AG09309 (cell line): ENCODE measurements around the gene ESYT1.
A peak's percentile ranks its signal among the peaks of the same experiment; 100 is the strongest.
"Not testable (repeated sequence)": the region's sequence is repeated elsewhere in the genome, so short reads cannot be mapped to it uniquely, and the experiment has no call there.

Experiments used
- DNase-seq: peaks from one replicate; pipeline ENCODE4 v3.0.0-alpha.2; 2010; ENCODE audit warnings: low read depth
- H3K4me3 ChIP-seq: 2 replicates; pipeline ENCODE4 v1.5.1; 2011; ENCODE audit warnings: mild to moderate bottlenecking, low read depth, low read length, moderate library complexity; ENCODE audit not compliant: control insufficient read depth
- TF ChIP-seq, protein P1 (sequence below): IDR thresholded peaks from 2 replicates; pipeline ENCODE4 v1.5.1; 2011; ENCODE audit warnings: mild to moderate bottlenecking, low read depth, low read length, inconsistent platforms; ENCODE audit not compliant: insufficient read depth, control insufficient read depth; ENCODE audit errors: missing control alignments

Gene ESYT1

DNA sequence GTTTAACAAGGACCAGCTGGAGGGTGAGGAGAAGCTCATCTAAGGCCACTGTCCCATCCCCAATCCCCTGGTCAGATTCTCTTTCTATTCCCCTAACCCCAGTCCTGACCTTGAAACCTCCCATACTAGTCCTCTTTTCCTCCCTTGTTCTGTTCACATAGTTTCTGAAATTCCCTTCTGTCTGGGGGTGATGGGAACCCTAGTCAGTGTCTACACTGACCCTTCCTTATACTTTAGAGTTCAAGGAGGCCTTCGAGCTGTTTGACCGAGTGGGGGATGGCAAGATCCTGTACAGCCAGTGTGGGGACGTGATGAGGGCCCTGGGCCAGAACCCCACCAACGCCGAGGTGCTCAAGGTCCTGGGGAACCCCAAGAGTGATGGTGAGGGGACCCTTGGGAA, 26.8 kb downstream of the ESYT1 start:
- TF ChIP-seq, protein P1, sequence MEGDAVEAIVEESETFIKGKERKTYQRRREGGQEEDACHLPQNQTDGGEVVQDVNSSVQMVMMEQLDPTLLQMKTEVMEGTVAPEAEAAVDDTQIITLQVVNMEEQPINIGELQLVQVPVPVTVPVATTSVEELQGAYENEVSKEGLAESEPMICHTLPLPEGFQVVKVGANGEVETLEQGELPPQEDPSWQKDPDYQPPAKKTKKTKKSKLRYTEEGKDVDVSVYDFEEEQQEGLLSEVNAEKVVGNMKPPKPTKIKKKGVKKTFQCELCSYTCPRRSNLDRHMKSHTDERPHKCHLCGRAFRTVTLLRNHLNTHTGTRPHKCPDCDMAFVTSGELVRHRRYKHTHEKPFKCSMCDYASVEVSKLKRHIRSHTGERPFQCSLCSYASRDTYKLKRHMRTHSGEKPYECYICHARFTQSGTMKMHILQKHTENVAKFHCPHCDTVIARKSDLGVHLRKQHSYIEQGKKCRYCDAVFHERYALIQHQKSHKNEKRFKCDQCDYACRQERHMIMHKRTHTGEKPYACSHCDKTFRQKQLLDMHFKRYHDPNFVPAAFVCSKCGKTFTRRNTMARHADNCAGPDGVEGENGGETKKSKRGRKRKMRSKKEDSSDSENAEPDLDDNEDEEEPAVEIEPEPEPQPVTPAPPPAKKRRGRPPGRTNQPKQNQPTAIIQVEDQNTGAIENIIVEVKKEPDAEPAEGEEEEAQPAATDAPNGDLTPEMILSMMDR: no peak
- DNase-seq: no peak
- H3K4me3 ChIP-seq: no peak overlapping the region

DNA sequence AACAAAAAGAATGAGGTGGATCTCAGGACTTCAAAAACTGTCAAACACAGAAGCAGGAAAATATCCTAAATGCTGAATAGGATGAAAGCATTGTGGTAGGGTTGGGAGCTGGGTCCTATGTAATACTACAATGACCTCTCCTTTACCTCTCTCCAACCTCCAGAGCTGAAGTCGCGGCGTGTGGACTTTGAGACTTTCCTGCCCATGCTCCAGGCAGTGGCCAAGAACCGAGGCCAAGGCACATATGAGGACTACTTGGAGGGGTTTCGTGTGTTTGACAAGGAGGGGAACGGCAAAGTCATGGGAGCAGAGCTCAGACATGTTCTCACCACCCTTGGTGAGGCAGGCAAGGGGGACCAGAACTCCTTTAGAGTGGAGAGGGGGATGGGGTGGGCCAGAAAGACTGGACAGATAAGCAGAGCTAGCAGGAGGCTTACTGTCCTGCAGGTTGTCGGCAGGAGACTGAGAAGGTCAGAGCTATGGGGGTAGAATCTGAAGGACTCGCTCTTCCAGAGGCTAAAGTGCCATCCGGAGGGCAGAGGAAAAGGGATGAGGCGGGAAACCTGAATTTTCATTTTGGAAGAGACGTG, 27.3 kb downstream of the ESYT1 start:
- no peak overlapping the region for H3K4me3 ChIP-seq
- TF ChIP-seq, protein P1: no peak
- no peak for DNase-seq

DNA sequence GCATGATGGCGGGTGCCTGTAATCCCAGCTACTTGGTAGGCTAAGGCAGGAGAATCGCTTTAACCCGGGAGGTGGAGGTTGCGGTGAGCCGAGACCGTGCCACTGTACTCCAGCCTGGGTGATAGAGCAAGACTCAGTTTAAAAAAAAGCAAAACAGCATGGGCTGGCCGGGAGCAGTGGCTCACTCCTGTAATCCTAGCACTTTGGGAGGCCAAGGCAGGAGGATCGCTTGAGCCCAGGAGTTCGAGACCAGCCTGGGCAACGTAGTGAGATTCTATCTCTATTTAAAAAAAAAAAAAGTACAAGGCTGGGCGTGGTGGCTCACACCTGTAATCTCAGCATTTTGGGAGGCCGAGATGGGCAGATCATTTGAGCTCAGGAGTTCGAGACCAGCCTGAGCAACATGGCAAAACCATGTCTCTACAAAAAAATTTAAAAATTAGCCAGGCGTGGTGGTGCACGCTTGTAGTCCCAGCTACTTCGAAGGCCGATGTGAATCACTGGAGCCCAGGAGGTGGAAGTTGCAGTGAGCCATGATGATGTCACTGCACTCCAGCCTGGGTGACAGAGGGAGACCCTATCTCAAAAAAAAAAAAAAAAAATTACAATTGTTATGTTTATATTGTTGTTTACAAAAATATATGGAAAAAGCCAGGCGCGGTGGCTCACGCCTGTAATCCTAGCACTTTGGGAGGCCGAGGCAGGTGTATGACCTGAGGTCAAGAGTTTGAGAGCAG, 28.6 kb downstream of the ESYT1 start:
- peak overlapping the region; percentile 62; the same call in 1 of the 2 replicates for H3K4me3 ChIP-seq
- DNase-seq: not testable (repeated sequence)

DNA sequence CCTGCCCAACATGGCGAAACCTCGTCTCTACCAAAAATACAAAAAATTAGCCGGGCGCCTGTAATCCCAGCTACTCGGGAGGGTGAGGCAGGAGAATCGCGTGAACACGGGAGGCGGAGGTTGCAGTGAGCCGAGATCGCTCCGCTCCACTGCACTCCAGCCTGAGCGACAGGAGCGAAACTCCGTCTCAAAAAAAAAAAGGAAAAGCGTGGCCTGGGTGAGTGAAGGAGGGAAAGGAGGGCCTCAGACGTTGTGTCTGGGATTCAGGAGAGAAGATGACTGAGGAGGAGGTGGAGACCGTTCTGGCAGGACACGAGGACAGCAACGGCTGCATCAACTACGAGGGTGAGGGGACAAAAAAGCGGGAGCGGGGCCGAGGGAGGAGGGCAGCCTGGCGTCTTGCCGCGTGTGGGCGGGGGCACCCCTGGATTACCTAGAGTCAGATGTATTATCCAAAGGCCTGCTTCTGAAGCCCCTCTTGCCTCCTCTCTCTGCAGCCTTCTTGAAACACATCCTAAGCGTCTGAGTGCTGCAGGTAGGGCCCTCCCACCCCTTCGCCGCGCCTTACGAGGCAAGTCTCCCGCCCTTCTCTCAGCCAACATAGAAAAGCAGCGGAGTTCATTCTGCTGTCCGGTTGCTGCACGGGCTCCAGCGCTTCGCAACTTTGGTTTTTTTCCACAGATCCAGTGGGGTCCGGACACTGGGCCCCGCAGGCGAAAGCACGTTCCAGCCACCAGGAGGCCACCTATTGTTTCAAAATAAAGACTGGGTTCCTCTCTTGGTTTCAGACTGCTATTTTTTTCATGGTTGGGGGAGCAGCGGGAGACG, 29.3 kb downstream of the ESYT1 start:
- TF ChIP-seq, protein P1: peak; percentile 70
- H3K4me3 ChIP-seq: peak overlapping the region; percentile 62
- peak; percentile 46 for DNase-seq

DNA sequence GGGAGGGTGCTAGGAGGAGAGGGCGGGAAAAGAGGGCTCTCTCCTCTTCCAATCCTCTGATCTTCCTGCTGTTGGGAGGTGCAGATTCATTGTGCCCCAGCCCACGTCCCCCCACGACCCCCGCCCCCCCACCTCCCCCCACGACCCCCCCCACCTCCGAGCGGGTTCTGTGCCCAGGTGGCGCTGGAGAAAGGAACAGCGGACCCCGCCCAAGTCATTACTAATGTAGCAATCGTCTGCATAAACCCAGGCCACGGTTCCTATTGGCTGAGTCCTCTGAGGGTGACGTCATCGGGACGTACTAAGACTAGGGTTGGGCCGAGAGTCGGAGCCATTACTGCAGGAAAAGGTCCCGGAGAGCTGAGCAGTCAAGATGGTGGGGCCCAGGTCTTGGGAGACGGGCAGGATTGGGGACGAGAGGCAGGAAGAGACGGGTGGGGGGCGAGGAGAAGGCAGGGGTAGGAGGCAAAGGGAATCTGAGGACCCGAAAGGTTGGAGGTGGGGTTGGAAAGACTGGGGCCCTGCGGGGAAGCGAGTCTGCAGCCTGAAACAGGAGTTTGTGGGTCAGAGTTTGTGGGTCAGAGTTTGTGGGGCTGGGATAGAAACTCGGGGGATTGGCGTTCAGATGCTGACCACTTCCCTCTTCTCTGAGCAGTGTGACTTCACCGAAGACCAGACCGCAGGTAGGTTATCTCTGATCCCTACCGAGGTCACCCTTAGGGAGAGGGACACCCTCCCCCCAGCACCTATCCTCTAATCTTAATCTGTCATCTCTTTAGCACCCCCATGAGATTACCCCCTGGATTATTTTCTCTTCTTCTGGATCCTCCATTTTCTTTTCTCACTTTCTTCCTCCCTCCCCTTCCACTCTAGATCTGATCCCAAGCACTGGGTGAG, 30.2 kb downstream of the ESYT1 start, which contains the start of gene MYL6:
MYL6 (plus strand) TSS at position 331 of the 897 bp plus-strand sequence; CDS start at position 374, 43 bp downstream.
- peak; percentile 95 for DNase-seq
- TF ChIP-seq, protein P1: no peak
- peak within 1 kb of the TSS; percentile 62 for H3K4me3 ChIP-seq

DNA sequence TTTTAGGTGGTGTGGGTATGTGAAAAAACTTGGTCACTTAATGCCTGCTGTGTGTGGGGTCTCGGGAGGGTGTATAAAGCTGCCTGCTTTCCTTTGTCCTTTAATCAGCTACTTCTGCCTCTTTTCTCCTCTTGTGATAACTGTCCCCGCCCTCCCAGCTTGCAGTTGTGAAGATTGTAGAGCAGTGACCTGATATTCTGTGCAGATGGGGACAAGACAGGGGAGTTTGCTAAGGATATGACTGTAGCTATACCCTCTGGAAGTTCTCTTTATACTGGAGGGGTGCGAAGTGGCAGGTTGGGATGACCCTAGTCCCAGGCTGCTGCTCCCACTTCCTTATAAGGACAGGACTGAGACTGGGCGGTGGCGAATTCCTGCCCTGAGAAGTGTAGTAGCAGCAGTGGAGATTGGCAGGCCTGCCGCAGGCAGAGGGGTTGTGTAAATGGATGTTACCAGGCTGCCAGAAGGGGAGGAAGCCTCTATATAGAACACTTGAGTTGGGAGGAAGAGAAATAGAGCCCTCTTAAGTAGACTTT, 30.9 kb downstream of the ESYT1 start:
- DNase-seq: peak; percentile 25

More for the DNA sequence above, 30.9 kb downstream of the ESYT1 start:
- peak overlapping the region; percentile 62 for H3K4me3 ChIP-seq
- TF ChIP-seq, protein P1: no peak
